Measurements from ENCODE around the gene EIF1AY. TPM values are rescaled to one million over a fixed set of nuclear protein-coding genes. Genes with fewer than 3 reads are reported as not detected.

Gene EIF1AY
- total and polyA plus RNA-seq, 10 of the 15 experiments (the other 5 are each of a cell fraction or from before 2014, with no cell fraction given): 0.21 TPM; not detected in 9

GRCh38 chrY:20544451-20544960 is 31.1 kb upstream of the EIF1AY start:
- H3K27ac ChIP-seq (ENCODE audit: control insufficient read depth, insufficient read depth): no peak overlapping the region
- H3K9me3 ChIP-seq (replicated peaks; ENCODE audit: control insufficient read depth, insufficient read depth, low read length): no peaks in the 10 kb centered on the region
- no peaks in the 10 kb centered on the region for H3K36me3 ChIP-seq (ENCODE audit: control insufficient read depth in 2 of 2, insufficient read depth in 2 of 2, low read length in 1 of 2)
- ChIA-PET CTCF (no interaction called here), SMC1A (ENCODE audit: uncharacterized antibody, unreplicated experiment) (no interaction called here), RAD21 (ENCODE audit: unreplicated experiment) (no interaction called here), POLR2A (no interaction called here)
- in situ Hi-C loops (cut with MboI): no loop called here
- DNase-seq (ENCODE audit: low read depth, low spot score) (no peak), ATAC-seq (no peak), FAIRE-seq (no peak)
- H3K4me1 ChIP-seq (ENCODE audit: control insufficient read depth, insufficient read depth, low read length): no peaks in the 10 kb centered on the region
- no peak overlapping the region for H3K4me3 ChIP-seq
- H2AFZ ChIP-seq (ENCODE audit: control insufficient read depth, low read depth, low read length): no peak overlapping the region
- intact Hi-C loops (cut with micrococcal nuclease; ENCODE audit: unreplicated experiment): no loop called here
- no TSS peak for BruUV-seq (replicated peaks)
- WGBS (ENCODE audit: insufficient coverage, insufficient replicate concordance, low lambda C conversion rate, missing lambda C conversion rate): no CpG with 5 or more reads among the region's 1 CpG
- no peak for TF ChIP-seq RFX5 (IDR thresholded peaks at IDR 0.05; ENCODE audit: low read depth, low read length)
- no peak for TF ChIP-seq PAX5 (IDR thresholded peaks at IDR 0.05; ENCODE audit: borderline replicate concordance, low read depth, low read length)
- TF ChIP-seq SMAD1 (IDR thresholded peaks at IDR 0.05; ENCODE audit: low read depth, partially characterized antibody): no peak
- H4K20me1 ChIP-seq (ENCODE audit: control insufficient read depth, insufficient read depth): no peaks in the 10 kb centered on the region
- H3K79me2 ChIP-seq (ENCODE audit: control insufficient read depth, insufficient read depth, low read length): no peaks in the 10 kb centered on the region
- no peak overlapping the region for H3K9ac ChIP-seq (ENCODE audit: control insufficient read depth, insufficient read depth, low read length)
- H3K27me3 ChIP-seq (replicated peaks in 1 of 2; ENCODE audit: control insufficient read depth in 2 of 2, insufficient read depth in 2 of 2, low read length in 1 of 2): no peaks in the 10 kb centered on the region
- no peak overlapping the region for H3K4me2 ChIP-seq (ENCODE audit: control insufficient read depth, insufficient read depth)

- Histone ChIP-seq H3K4me2 (ENCODE audit: control insufficient read depth, insufficient read depth) (no peak overlapping the region), H3K4me1 (ENCODE audit: control insufficient read depth, insufficient read depth, low read length) (no peaks in the 10 kb centered on the region), H2AFZ (ENCODE audit: control insufficient read depth, low read depth, low read length) (no peak overlapping the region), H3K4me3 (no peak overlapping the region), H3K9ac (ENCODE audit: control insufficient read depth, insufficient read depth, low read length) (no peak overlapping the region), H3K79me2 (ENCODE audit: control insufficient read depth, insufficient read depth, low read length) (no peaks in the 10 kb centered on the region), H4K20me1 (ENCODE audit: control insufficient read depth, insufficient read depth) (no peaks in the 10 kb centered on the region), H3K9me3 (replicated peaks; ENCODE audit: control insufficient read depth, insufficient read depth, low read length) (no peaks in the 10 kb centered on the region), H3K27me3 (replicated peaks in 1 of 2; ENCODE audit: control insufficient read depth in 2 of 2, insufficient read depth in 2 of 2, low read length in 1 of 2) (no peaks in the 10 kb centered on the region), H3K27ac (ENCODE audit: control insufficient read depth, insufficient read depth) (no peak overlapping the region), H3K36me3 (ENCODE audit: control insufficient read depth in 2 of 2, insufficient read depth in 2 of 2, low read length in 1 of 2) (no peaks in the 10 kb centered on the region)
- no CpG with 5 or more reads among the region's 2 CpGs for WGBS (ENCODE audit: insufficient coverage, insufficient replicate concordance, low lambda C conversion rate, missing lambda C conversion rate)
- BruUV-seq (replicated peaks): no TSS peak
- RAD21 ChIA-PET (ENCODE audit: unreplicated experiment): no interaction called here
- CTCF ChIA-PET: no interaction called here
- no peak for DNase-seq (ENCODE audit: low read depth, low spot score)
- ATAC-seq: no peak
- POLR2A ChIA-PET: no interaction called here
- SMC1A ChIA-PET (ENCODE audit: uncharacterized antibody, unreplicated experiment): no interaction called here
- intact Hi-C loops (cut with micrococcal nuclease; ENCODE audit: unreplicated experiment) (no loop called here), in situ Hi-C loops (cut with MboI) (no loop called here)
- FAIRE-seq: no peak
- TF ChIP-seq POLR2A (IDR thresholded peaks at IDR 0.05; ENCODE audit: low read depth, low read length): no peak
- TF ChIP-seq CEBPZ (IDR thresholded peaks at IDR 0.05; ENCODE audit: low read depth, low read length): no peak
- no peak for TF ChIP-seq SP1 (IDR thresholded peaks at IDR 0.05; ENCODE audit: low read depth, low read length)
- TF ChIP-seq NBN (IDR thresholded peaks at IDR 0.05): no peak
- no peak for TF ChIP-seq HCFC1 (IDR thresholded peaks at IDR 0.05; ENCODE audit: low read length)
- no peak for TF ChIP-seq E4F1 (IDR thresholded peaks at IDR 0.05; ENCODE audit: borderline replicate concordance, partially characterized antibody)
- TF ChIP-seq PBX3 (IDR thresholded peaks at IDR 0.05; ENCODE audit: insufficient replicate concordance, low read depth, low read length): no peak
- TF ChIP-seq CHD1 (IDR thresholded peaks at IDR 0.05; ENCODE audit: low read depth, low read length): no peak
- TF ChIP-seq RAD21 (IDR thresholded peaks at IDR 0.05; ENCODE audit: insufficient read depth, low read depth, low read length): no peak
- TF ChIP-seq KDM1A (IDR thresholded peaks at IDR 0.05; ENCODE audit: borderline replicate concordance): no peak
These were observed 29.5 kb upstream of the EIF1AY start for GRCh38 chrY:20546071-20546470.

Measured in GM12878 (cell line).